ENCODE data around the gene EPHB2. TPM values are rescaled to one million over a fixed set of nuclear protein-coding genes. Genes with fewer than 3 reads are reported as not detected.

EPHB2 gene
- total RNA-seq, 1 donor from 2014 or later = 34.9 TPM

DNA sequence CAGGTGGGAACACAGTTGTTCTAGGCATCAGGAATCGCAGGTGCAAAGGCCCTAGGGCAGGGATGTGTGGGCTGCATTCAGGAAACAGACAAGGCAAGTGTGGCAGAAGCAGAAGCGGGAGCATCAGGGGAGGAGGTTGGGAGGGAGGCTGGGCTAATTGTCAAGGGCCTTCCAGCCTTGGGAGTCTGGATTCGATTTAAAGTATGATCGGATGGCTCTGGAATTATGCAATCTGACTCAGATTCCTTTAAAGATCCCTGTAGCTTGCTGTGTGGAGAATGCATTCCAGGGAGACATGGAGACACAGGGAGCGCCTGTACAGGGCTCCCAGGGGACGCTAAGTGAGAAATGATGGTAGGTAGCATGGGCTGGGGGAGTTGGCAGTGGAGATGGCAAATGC lies 175.6 kb downstream of the EPHB2 start:
- no peak for DNase-seq

DNA sequence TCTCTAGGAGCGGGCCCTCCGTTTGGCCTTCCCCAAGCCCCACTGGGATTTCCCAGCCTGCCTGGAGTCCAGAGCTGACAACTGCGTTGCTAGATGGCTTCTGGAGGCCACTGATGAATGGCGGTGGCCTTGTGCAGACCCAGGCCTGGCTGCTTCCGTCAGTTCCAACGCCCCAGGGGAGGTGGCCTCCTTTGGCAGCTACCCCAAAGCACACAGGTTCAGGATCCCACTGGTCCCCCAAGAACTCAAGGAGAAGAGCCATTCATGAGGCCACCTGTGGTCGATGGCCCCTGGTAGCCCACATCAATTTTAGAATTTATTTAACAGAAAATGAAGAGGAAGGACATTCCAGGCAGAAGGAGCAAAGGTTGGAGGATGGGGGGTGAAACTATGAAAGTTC lies 176.9 kb downstream of the EPHB2 start:
- DNase-seq = no peak

DNA sequence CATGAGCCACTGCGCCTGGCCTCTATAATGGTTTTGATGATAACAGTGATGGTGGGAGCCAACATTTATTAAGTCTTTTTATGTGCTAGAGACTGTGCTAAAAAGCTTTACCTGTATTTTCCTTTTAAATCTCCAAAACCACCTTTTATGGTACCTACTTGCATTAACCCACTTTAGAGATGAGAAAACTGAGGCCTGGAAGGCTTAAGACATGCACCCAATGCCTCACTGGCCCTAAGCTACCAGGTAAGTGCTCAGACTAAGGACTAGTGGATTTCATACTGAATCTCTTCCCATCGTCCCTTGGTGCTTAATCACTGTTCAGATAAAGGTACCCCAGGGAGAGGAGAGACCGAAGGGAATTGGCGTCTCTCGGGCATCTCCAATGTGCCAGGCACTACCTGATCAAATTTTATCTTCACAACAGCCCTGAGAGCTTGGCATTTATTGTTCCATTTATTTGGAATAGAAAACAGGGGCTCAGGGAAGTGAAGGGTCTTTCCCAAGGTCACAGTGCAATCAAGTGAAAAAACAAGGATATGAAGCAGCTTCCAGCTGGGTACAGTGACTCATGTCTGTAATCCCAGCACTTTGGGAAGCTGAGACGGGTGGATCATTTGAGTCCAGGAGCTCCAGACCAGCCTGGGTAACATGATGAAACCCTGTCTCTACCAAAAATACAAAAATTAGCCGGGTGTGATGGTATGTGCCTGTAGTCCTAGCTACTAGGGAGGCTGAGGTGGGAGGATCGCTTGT lies 177.9 kb downstream of the EPHB2 start:
- DNase-seq = no peak

DNA sequence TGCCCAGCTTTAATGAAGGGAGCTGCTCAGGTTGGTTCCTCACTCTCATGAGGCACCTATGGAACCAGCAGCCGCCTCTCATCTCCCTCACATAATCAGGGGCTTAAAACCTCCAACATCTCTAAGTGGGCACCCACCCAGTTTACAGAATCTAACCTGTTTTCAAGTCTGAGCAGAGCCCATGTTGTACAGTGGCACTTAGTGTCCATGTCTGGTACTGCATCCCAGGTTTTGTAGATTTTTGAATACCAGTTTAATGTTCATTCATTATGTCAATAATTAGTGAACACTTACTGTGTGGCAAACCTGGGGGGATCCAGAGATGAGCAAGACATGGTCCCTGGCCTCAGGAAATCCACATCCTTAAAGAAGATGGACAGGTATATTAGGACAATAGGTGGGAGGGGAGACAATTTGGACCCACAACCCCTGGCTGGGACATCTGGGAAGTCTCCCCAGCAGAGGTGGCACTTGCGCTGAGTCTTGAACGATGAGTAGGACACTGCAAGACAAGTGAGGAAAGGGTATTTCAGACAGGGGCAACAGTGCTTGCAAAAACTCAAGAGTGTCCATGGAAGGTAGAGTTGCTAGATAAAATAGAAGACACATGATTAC lies 178.7 kb downstream of the EPHB2 start:
- DNase-seq = no peak

DNA sequence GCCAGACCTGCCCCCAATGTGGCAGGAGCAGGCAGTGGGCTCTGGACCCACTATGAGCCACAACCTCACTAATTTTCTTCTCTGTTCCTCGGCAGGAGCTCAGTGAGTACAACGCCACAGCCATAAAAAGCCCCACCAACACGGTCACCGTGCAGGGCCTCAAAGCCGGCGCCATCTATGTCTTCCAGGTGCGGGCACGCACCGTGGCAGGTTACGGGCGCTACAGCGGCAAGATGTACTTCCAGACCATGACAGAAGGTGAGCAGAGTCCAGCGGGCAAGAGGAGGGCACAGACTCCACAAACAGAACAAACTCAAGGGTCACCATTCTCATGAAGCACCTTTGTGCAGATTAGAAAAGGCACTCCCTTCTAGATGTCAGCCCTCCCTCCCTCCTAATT lies 182.2 kb downstream of the EPHB2 start:
- no peak for DNase-seq

DNA sequence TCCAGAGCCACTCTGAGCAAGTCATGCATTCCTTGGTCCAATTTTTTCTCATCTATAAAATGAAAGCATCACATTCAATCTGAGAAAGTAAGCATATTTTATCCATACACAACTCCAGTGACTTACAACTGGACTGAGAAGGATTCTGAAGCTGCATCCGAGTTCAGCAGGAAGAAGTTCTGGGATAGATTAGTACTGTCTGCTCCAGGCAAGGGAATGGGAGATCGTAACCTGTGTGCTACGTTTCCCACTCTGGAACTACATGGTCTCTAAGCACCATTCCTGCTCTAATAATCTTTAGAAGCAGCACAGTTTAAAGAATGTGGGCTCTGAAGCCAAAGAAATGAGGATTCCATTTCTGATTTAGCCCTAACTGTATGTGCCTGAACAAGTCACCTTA lies 182.7 kb downstream of the EPHB2 start:
- DNase-seq = no peak

DNA sequence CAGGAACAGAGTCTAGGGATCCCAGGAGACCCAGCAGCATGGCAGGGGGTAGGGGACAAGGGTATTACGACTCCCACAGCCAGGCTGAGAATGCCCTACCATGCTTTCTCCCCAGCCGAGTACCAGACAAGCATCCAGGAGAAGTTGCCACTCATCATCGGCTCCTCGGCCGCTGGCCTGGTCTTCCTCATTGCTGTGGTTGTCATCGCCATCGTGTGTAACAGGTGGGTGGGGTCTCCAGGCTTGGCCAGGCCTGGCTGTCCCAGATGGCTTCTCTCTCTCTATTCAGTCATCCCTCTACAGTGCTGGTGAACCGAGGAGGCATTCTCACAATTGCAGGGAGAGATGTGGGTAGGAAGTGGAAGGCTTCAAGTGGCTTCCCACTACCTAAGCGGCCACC lies 184.7 kb downstream of the EPHB2 start:
- DNase-seq = no peak

DNA sequence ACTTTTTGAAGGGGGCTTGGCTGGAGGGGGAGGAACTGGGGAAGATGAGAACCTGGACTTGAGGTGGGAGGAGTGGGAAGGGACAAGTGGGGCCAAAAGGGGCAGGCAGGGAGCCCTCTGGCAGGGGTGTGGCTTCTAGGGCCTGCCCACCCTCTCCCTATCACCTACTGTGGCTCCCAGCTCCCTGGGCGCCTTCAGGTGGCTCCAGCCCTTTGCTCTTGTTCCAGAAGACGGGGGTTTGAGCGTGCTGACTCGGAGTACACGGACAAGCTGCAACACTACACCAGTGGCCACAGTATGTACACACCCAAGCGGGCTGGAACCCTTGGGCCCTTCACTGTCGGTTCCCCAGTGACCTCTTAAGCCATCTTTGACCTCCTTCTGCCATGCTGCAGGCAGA lies 185.5 kb downstream of the EPHB2 start:
- DNase-seq = no peak

DNA sequence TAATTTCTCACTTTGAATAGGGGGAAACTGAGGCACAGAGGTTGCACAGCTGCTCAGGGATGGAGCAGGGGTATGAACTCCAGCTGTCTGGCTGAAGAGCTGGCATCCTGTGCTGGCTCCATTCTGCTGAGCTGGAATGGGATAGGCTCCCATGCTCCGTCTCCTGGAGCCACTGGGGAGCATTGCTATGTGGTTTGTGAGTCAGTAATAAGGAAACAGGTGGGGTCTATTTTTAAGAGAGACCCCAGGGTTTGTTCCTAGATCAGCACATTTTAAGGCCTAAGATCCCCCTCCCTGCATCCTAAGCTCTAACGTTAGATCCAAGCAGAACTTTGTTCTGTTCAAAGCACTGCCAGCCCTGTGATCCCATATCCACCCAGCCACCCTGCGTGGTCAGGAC lies 189.8 kb downstream of the EPHB2 start:
- DNase-seq = no peak

DNA sequence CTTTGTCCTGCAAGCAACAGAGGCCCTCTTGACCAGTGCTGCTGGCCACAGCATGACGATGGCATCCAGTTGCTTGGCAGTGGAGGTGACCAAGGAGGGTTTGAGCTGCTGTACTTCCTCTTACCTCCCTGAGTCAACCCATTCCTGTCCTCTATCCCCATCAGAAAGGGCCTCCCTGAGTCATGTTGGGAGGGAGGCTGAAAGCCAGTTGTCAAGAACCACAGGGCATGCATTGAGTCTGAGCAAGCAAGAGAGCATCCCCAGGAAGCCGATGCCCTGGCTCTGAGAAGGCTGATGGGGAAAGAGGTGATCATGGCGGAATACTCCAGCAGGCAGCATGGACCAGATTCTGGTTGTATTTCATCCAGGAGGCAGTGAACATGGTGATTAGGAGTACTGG lies 192.5 kb downstream of the EPHB2 start:
- DNase-seq = no peak

DNA sequence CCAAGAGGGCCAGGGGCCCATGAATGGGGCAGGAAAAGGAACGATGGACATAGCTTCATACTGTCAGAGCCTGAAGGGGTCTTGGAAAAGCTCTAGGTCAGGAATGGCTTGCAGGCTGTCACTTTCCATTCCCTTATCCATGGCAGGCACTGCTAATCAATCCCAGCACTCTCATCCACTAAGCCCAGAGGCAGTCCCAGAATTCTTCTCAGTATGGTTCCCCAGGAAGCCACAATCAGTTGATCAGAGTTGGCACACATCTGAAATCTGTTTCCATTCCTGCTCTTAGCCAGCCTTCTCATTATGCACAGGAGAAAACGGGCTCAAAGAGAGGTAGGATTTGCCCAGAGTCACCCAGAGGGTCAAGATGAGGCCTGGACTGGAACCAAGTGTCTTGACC lies 196.3 kb downstream of the EPHB2 start:
- DNase-seq = no peak

DNA sequence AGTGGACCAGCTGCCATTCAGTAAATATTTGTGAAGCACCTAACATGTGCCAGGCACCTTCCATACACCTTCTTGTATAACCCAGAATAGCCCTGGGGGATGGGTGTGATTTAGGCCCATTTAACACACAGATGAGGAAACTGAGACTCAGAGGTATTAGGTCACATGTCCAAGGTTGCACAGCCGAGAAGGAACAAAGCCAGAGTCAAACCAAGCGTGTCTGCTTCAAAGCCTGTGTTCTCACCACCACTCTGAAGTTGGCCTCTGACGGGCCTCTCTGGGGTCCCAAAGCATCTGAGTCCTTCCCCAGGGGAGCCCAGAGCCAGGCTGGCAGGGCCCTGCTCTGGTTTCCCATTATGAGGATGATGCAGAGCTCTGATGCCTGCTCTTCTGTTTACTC lies 196.9 kb downstream of the EPHB2 start:
- DNase-seq = no peak

DNA sequence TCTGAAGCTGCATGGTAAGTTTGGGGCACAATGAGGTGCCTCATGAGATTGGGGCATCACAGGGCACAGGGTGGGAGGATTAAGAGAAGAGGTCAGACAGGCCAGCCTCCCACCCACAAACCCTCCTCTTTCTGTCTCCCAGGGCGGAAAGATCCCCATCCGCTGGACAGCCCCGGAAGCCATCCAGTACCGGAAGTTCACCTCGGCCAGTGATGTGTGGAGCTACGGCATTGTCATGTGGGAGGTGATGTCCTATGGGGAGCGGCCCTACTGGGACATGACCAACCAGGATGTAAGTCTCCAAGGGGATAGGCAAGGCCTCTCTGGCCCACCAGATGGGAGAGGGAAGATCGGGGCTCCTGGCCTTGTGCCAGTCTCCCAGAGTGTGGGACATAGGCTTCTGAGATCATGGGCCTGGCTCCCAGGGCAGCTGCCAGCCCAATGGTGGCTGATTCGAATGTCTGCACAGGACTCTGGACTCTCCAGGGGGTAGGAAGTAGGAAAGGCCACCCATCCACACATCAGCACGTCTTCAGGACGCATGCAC lies 198.3 kb downstream of the EPHB2 start:
- no peak for DNase-seq

DNA sequence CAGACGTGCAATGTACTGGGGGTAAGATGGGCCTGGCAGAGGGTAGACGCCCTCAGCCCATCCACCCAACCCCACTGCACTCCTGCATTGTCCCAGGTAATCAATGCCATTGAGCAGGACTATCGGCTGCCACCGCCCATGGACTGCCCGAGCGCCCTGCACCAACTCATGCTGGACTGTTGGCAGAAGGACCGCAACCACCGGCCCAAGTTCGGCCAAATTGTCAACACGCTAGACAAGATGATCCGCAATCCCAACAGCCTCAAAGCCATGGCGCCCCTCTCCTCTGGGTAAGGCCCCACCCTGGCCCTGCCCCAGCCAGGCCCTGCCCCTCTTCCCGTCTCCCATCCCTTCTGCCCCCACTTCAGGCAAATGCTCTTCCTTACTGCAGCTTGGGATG lies 199.6 kb downstream of the EPHB2 start:
- no peak for DNase-seq

DNA sequence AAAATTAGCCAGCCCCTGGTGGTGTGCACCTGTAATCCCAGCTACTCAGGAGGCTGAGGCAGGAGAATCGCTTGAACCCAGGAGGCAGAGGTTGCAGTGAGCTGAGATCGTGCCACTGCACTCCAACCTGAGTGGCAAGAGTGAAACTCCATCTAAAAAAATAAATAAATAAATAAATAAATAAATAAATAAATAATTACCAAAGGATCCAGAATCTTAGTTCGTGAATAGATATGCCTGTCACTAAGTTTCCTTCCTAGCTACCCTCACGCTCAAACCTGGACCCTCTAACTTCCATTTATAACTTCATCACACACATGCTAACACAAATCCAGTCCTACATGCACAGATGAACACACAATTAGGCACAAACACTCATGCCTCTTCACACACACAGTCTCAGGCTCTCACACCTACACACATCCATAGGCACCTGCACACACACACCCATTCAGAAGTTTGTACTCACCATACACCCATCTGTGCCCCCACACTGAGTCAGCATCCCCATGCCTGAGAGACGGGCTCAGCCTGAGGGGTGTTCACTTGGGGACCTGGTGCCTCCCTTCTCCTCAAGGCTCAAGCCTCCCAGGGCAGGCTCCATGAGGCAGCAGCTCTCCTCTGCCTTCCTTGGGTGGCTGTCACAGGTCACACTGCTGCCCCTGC lies 200.5 kb downstream of the EPHB2 start:
- DNase-seq = no peak

DNA sequence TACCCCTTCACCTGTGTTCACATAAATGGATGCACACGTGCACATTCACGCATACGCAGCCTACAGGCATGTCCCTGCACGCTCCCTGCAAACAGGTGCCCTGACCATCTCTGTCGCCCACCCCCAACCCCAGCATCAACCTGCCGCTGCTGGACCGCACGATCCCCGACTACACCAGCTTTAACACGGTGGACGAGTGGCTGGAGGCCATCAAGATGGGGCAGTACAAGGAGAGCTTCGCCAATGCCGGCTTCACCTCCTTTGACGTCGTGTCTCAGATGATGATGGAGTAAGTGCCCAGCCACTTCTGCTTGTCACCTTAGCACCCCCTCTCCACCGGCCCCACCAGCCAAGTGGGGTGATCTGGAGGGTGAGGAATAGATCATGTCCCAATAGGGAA lies 201.7 kb downstream of the EPHB2 start:
- no peak for DNase-seq

DNA sequence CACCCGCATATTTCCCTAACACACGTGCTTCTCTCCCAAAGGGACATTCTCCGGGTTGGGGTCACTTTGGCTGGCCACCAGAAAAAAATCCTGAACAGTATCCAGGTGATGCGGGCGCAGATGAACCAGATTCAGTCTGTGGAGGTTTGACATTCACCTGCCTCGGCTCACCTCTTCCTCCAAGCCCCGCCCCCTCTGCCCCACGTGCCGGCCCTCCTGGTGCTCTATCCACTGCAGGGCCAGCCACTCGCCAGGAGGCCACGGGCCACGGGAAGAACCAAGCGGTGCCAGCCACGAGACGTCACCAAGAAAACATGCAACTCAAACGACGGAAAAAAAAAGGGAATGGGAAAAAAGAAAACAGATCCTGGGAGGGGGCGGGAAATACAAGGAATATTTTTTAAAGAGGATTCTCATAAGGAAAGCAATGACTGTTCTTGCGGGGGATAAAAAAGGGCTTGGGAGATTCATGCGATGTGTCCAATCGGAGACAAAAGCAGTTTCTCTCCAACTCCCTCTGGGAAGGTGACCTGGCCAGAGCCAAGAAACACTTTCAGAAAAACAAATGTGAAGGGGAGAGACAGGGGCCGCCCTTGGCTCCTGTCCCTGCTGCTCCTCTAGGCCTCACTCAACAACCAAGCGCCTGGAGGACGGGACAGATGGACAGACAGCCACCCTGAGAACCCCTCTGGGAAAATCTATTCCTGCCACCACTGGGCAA lies 202.9 kb downstream of the EPHB2 start:
- no peak for DNase-seq

DNA sequence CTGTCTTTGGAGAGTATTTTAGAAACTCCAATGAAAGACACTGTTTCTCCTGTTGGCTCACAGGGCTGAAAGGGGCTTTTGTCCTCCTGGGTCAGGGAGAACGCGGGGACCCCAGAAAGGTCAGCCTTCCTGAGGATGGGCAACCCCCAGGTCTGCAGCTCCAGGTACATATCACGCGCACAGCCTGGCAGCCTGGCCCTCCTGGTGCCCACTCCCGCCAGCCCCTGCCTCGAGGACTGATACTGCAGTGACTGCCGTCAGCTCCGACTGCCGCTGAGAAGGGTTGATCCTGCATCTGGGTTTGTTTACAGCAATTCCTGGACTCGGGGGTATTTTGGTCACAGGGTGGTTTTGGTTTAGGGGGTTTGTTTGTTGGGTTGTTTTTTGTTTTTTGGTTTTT lies 203.5 kb downstream of the EPHB2 start:
- no peak for DNase-seq

DNA sequence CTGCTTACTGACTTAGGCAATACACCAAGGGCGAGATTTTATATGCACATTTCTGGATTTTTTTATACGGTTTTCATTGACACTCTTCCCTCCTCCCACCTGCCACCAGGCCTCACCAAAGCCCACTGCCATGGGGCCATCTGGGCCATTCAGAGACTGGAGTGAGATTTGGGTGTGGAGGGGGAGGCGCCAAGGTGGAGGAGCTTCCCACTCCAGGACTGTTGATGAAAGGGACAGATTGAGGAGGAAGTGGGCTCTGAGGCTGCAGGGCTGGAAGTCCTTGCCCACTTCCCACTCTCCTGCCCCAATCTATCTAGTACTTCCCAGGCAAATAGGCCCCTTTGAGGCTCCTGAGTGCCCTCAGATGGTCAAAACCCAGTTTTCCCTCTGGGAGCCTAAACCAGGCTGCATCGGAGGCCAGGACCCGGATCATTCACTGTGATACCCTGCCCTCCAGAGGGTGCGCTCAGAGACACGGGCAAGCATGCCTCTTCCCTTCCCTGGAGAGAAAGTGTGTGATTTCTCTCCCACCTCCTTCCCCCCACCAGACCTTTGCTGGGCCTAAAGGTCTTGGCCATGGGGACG lies 204.1 kb downstream of the EPHB2 start:
- no peak for DNase-seq

DNA sequence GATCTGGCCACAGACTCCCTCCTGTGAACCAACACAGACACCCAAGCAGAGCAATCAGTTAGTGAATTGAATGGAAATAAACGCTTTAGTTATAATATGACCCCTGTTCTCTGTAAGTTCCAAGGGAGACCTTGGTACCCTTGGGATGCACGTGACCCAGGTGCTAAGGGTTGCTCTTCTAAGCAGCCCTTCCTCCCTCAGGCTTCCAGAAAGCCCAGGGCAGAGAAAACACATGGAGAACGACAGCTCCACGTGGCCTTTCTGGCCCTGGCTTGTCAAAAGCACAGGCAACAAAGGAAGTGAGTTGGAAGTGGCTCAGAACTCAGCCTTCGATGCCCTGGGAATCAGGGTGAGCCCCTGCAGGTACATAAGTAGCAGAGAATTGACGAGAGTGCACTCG lies 204.6 kb downstream of the EPHB2 start:
- DNase-seq = no peak

DNA sequence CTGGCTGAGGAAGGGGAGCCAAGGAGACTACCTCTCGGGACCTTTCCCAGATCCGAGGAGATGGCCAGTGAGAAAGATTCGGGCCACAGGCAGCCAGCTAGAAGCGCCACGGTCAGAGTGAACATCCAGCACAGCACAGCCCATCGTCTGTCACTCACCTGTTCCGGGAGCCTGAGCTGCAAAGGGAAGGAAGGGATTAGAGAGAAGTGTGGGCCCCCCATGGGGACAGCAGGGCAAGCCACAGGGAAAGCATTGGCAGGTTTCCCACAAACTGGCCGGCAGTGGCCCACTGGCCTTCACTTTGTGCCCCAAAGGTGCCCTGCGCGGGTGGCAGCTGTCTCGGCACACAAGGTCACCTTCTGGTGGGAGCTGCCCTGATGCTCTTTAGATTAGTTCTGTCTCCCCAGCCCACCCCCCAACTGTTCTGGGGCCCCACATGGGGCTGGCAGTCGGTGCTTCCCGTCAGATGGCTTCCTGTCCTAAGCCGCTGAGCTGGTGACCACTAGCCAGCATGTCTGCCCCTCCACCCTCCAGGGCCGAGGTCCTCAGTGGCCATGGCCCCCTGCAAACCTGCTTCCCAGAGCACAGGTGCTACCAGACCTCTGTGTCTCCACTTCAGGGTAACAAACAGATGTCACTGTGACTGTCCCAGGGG lies 205.3 kb downstream of the EPHB2 start:
- no peak for DNase-seq

DNA sequence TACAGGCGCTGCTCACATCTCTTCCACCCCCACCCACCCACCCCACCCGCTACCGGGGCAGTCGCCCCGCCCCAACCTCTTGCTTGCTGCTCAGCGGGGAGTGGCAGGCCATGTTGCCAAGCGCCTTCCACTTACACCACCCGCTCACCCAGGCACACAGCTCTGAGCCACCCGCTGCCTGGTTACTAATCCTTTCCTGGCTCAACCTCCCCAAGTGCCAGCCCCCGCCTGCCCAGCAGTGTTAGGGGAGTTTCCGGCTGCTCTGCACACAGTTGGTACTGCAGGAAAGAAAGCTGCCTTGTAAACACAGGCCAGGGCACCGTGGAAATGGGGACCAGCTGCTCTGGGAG lies 205.8 kb downstream of the EPHB2 start:
- DNase-seq = peak; percentile 73
